ENCODE results near the gene BSG.
"Not testable (repeated sequence)": the region's sequence is repeated elsewhere in the genome, so short reads cannot be mapped to it uniquely, and the experiment has no call there.

- not testable (repeated sequence) for TF ChIP-seq CTCF, POLR2A (IDR thresholded peaks at IDR 0.05)
These were observed 48.8 kb downstream of the BSG start for GRCh38 chr19:621191-621590.
